Testis (tissue), 3 donors: ENCODE measurements around the gene SDR39U1. TPM values are rescaled to one million over a fixed set of nuclear protein-coding genes. Genes with fewer than 3 reads are reported as not detected.

Source experiments
- DNase-seq: peaks from one replicate; pipeline ENCODE4 v3.0.0-alpha.2; 2019
- H3K27ac ChIP-seq, 2 donors: fragments of 200-600 bp; sonication (generic); one replicate each; pipeline ENCODE4 v1.5.1; 2019
- H3K27me3 ChIP-seq: fragments of 200-600 bp; sonication (generic); one replicate; pipeline ENCODE4 v1.5.1; 2019
- H3K36me3 ChIP-seq: fragments of 200-600 bp; sonication (generic); one replicate; pipeline ENCODE4 v1.5.1; 2017; ENCODE audit warnings: low read depth; ENCODE audit errors: missing control alignments
- H3K4me1 ChIP-seq: fragments of 200-600 bp; sonication (generic); one replicate; pipeline ENCODE4 v1.5.1; 2019
- H3K4me3 ChIP-seq, 2 donors: fragments of 200-600 bp; sonication (generic); one replicate each; pipeline ENCODE4 v1.5.1; 2017 to 2019
- H3K9me3 ChIP-seq: fragments of 200-600 bp; sonication (generic); one replicate; pipeline ENCODE4 v1.5.1; 2017
- CTCF ChIP-seq, 3 experiments: fragments of 450-650 bp in 2 of 3; fragments of 200-600 bp in 1 of 3; sonication (generic) in 1 of 3; IDR thresholded peaks; one replicate each; pipeline ENCODE4 v1.5.1; 2016 to 2019; ENCODE audit warnings: antibody characterized with exemption in 3 of 3, mild to moderate bottlenecking in 2 of 3, moderate library complexity in 1 of 3
- POLR2A ChIP-seq: fragments of 450-650 bp; IDR thresholded peaks from one replicate; pipeline ENCODE4 v1.6.1; 2017; ENCODE audit warnings: antibody characterized with exemption, mild to moderate bottlenecking, moderate library complexity
- WGBS, 2 donors: methylation state at CpG; one replicate each; pipeline ENCODE4 v1.1.5; 2018; 5-methylcytosine and 5-hydroxymethylcytosine counted together
- intact Hi-C: fragments of 100-400 bp; cut with DNase I; formaldehyde crosslinking; loops from one replicate; pipeline ENCODE4 v1.15.1; 2023; ENCODE audit warnings: low total_unique reads
- polyA plus RNA-seq: library from polyadenylated mRNA; stranded (reverse); fragments of 350-450 nt; fragmentation: Illumina TruSeq; extraction: RNeasy Lipid Tissue Mini Kit (QIAGEN cat#74804); gene quantifications from one replicate; pipeline ENCODE4 v1.2.3, GENCODE V29; 2014; ENCODE audit warnings: low read depth, low replicate concordance; ENCODE audit not compliant: insufficient read depth
- total RNA-seq, 2 donors: library from RNA; depleted of rRNA; stranded (reverse); fragments of >200 nt; gene quantifications; one replicate each; pipeline ENCODE4 v1.2.3, GENCODE V29; 2016

Gene SDR39U1
- total and polyA plus RNA-seq, 3 donors from 2014 or later: 76.6 to 86.1 (median 76.7) TPM

- Histone ChIP-seq H3K9me3 (no peaks in the 10 kb centered on the region), H3K4me1 (peaks cover 8% of the 10 kb centered on the region), H3K36me3 (no peaks in the 10 kb centered on the region), H3K4me3 (no peak overlapping the region), H3K27me3 (no peaks in the 10 kb centered on the region), H3K27ac (no peak overlapping the region)
- intact Hi-C loops: no loop called here
- TF ChIP-seq CTCF (IDR thresholded peaks at IDR 0.05) (no peak), POLR2A (no peak)
- 88 to 89% methylated on average over 4 of the region's 4 CpGs for WGBS, 2 donors
- DNase-seq: no peak
Observed at GRCh38 chr14:24422261-24422660, 20.3 kb downstream of the SDR39U1 start.

DNA sequence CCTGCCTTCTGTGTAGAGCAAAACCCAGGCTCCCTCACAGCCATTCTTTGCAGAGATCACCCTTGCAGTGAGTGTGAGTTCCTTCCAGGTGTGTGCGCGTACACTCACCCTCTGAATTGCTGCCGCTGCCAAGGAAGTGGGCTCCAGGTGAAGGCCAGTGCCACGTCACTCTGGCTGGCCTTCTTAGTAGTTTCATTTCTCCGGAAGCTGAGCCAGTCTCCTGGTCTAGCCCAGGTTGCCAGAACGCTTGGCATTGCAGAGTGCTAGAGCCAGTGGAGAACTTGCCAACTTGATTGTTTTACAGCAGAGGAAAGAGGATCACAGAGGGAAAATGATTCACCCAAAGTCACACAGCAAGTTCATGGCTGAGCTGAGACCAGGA is 24.1 kb downstream of the SDR39U1 start:
- Histone ChIP-seq H3K36me3 (no peaks in the 10 kb centered on the region), H3K27ac (no peak overlapping the region), H3K4me1 (peaks cover 3% of the 10 kb centered on the region), H3K27me3 (no peaks in the 10 kb centered on the region), H3K4me3 (no peak overlapping the region), H3K9me3 (no peaks in the 10 kb centered on the region)
- intact Hi-C loops: no loop called here
- TF ChIP-seq POLR2A (no peak), CTCF (IDR thresholded peaks at IDR 0.05) (no peak)
- DNase-seq: no peak
- WGBS, 2 donors: 71 to 75% methylated on average over 6 of the region's 6 CpGs

DNA sequence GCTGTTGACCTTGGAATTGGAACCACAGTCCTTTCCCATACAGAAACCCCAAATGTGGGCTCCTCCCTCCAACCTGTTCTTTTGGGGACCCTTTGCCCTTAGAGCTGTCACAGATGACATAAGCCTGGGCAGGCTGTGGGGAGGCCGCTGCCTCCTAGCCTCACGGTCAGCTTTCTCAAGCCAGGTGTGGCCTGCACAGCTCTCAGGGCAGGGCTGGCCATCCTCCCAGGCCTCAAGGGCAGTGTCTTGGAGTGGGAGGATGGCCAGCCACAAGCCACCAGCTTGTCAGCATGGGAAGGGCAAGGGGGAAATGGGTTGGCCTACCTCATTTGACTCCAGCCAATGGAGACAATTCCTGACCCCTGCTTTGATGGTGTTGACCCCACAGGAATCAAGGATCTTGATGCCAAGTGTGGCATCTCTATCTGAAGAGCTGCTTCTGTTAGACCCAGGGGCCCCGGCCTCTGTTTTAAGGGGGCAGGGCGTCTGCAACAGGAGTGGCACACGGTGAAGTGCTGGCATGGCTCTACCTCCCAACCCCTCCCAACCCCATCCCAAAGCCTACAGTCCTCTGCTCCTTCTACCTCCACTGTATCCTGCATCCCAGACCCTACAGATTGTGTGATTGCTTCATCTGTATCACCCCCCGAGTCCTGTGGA is 24.6 kb downstream of the SDR39U1 start:
- no peak overlapping the region for H3K27ac ChIP-seq
- 80 to 90% methylated on average over 3 to 6 of the region's 6 CpGs for WGBS, 2 donors
- no peak for TF ChIP-seq POLR2A
- no peak for TF ChIP-seq CTCF (IDR thresholded peaks at IDR 0.05)
- intact Hi-C loops: no loop called here
- H3K9me3 ChIP-seq: no peaks in the 10 kb centered on the region
- no peaks in the 10 kb centered on the region for H3K36me3 ChIP-seq
- H3K4me3 ChIP-seq: no peak overlapping the region
- H3K27me3 ChIP-seq: no peaks in the 10 kb centered on the region
- DNase-seq: no peak
- H3K4me1 ChIP-seq: peaks cover 3% of the 10 kb centered on the region

DNA sequence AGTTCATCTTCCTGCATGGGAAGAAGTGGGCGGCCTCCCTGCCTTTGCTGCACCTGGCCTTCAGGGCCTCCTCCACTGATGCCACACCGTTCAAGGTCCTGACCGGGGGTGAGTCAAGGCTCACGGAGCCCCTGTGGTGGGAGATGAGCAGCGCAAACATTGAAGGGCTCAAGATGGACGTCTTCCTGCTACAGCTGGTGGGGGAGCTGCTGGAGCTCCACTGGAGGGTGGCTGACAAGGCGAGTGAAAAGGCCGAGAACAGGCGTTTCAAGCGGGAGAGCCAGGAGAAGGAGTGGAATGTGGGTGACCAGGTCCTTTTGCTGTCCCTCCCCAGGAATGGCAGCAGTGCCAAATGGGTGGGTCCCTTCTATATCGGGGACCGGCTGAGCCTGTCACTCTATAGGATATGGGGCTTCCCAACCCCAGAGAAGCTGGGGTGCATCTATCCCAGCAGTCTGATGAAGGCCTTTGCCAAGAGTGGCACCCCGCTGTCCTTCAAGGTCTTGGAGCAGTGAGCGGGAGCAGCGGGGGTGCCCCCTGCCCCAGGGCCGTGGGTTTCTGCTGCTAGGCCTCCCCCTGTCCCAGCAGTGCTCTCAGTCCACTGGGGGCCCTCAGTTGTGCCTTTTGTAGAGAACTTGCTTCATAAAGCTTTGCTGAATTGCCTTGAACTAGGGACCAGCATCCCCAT is 25.5 kb downstream of the SDR39U1 start:
- peaks cover 3% of the 10 kb centered on the region for H3K4me1 ChIP-seq
- no peak for TF ChIP-seq POLR2A
- TF ChIP-seq CTCF (IDR thresholded peaks at IDR 0.05): no peak
- DNase-seq: no peak
- H3K9me3 ChIP-seq: no peaks in the 10 kb centered on the region
- no peak overlapping the region for H3K27ac ChIP-seq
- H3K36me3 ChIP-seq: no peaks in the 10 kb centered on the region
- intact Hi-C loops: no loop called here
- no peaks in the 10 kb centered on the region for H3K27me3 ChIP-seq
- H3K4me3 ChIP-seq: no peak overlapping the region
- WGBS, 2 donors: 82 to 100% methylated on average over 1 to 16 of the region's 16 CpGs
